Stomach (tissue), 9 donors: ENCODE measurements around the gene MYCBPAP. TPM values are rescaled to one million over a fixed set of nuclear protein-coding genes. Genes with fewer than 3 reads are reported as not detected.

Experiments
- DNase-seq, 2 donors: peaks; one replicate each; pipeline versions ENCODE4 v3.0.0 to v3.0.0-alpha.2; 2013 to 2019
- H3K27ac ChIP-seq, 5 donors: fragments of 200-600 bp in 4 of 5; sonication (generic) in 4 of 5; one replicate each; pipeline ENCODE4 v1.5.1; 2013 to 2019; ENCODE audit warnings: mild to moderate bottlenecking in 1 of 5, moderate library complexity in 1 of 5
- H3K27me3 ChIP-seq, 3 donors: fragments of 200-600 bp; sonication (generic); one replicate each; pipeline ENCODE4 v1.5.1; 2017 to 2019; ENCODE audit warnings: mixed run types in 1 of 3
- H3K36me3 ChIP-seq, 4 donors: fragments of 200-600 bp; sonication (generic); 1 replicate in 3 of 4; 2 replicates in 1 of 4; pipeline ENCODE4 v1.5.1; 2016 to 2019
- H3K4me1 ChIP-seq, 4 donors: fragments of 200-600 bp; sonication (generic); one replicate each; pipeline ENCODE4 v1.5.1; 2016 to 2019
- H3K4me3 ChIP-seq, 4 donors: fragments of 200-600 bp; sonication (generic) in 3 of 4; one replicate each; pipeline ENCODE4 v1.5.1; 2016 to 2019; ENCODE audit warnings: mild to moderate bottlenecking in 1 of 4
- H3K9me3 ChIP-seq, 4 donors: fragments of 200-600 bp; sonication (generic); one replicate each; pipeline ENCODE4 v1.5.1; 2016 to 2019
- CTCF ChIP-seq, 7 experiments: fragments of 450-650 bp in 4 of 7; fragments of 200-600 bp in 3 of 7; sonication (generic) in 3 of 7; IDR thresholded peaks; one replicate each; pipeline ENCODE4 v1.5.1; 2016 to 2019; ENCODE audit warnings: antibody characterized with exemption in 7 of 7, control low read depth in 2 of 7, mild to moderate bottlenecking in 1 of 7
- EP300 ChIP-seq: sonication (generic); formaldehyde crosslinking; IDR thresholded peaks from one replicate; pipeline ENCODE4 v1.6.1; 2017; ENCODE audit warnings: antibody characterized with exemption
- POLR2A ChIP-seq, 4 donors: fragments of 450-650 bp; IDR thresholded peaks; one replicate each; pipeline ENCODE4 v1.6.1; 2016; ENCODE audit warnings: antibody characterized with exemption in 4 of 4, control low read depth in 2 of 4, mild to moderate bottlenecking in 1 of 4, moderate library complexity in 1 of 4
- POLR2AphosphoS5 ChIP-seq, 3 donors: sonication (generic); formaldehyde crosslinking; IDR thresholded peaks; one replicate each; pipeline ENCODE4 v1.6.1; 2016; ENCODE audit warnings: antibody characterized with exemption in 3 of 3
- WGBS, 5 donors: extraction: QIAGEN DNeasy Blood & Tissue Kit in 3 of 5; methylation state at CpG; one replicate each; pipeline versions ENCODE4 v1.1.5 to v1.1.7; 2013 to 2018; 5-methylcytosine and 5-hydroxymethylcytosine counted together
- intact Hi-C: fragments of 100-400 bp; cut with DNase I; formaldehyde crosslinking; loops from one replicate; pipeline ENCODE4 v1.15.1; 2023; ENCODE audit warnings: low total_unique reads
- polyA plus RNA-seq, 3 donors: library from polyadenylated mRNA; stranded (reverse); fragments of 200-250 nt; gene quantifications; one replicate each; pipeline ENCODE4 v1.2.3, GENCODE V29; 2013
- total RNA-seq, 5 donors: library from RNA; depleted of rRNA; stranded (reverse); fragments of >200 nt; gene quantifications; one replicate each; pipeline versions ENCODE4 v1.1.0 to v1.2.3, GENCODE V29; 2014 to 2016
- donor health status: healthy with polysubstance abuse.
- donor health status: Bipolar disorder and iron deficiency.
- donor health status: healthy.

Gene MYCBPAP
- total and polyA plus RNA-seq, 8 donors = 0.25 to 2.7 (median 1.1) TPM; not detected in 3

DNA sequence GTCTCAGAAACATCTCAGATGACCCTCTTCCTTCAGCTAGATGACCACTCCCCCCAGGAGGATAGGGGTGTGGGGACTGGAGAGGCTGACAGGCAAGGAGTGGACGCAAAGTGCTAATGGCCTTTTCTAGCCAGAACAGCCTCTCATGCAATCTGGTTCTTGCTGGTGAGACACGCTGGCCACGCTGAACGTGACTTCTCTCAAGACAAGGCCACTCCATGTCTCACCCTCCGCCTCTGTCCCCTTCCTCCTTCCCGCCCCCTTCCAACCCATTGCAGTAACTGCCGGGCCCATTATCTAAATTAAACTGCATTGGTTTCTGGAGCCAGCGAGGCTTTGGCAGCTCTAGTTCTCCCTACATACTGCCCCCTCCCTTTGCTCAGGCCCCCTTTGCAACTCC lies 61.8 kb downstream of the MYCBPAP start:
- no peak for DNase-seq
- no peaks in the 10 kb centered on the region for H3K36me3 ChIP-seq
- H3K27ac ChIP-seq = no peak overlapping the region
- no peaks in the 10 kb centered on the region for H3K9me3 ChIP-seq
- WGBS, 5 donors = 78 to 86% (median 85%) methylated on average over 8 of the region's 8 CpGs
- peaks cover 0 to 31% (median under 1%) of the 10 kb centered on the region in 3 donors for H3K27me3 ChIP-seq
- intact Hi-C loops = no loop called here
- TF ChIP-seq EP300 (no peak), POLR2A (IDR thresholded peaks at IDR 0.05) (no peak), POLR2AphosphoS5 (IDR thresholded peaks at IDR 0.05) (no peak), CTCF (IDR thresholded peaks at IDR 0.05) (no peak)
- peaks cover 6 to 10% (median 9%) of the 10 kb centered on the region in 4 donors for H3K4me1 ChIP-seq
- H3K4me3 ChIP-seq = no peak overlapping the region

DNA sequence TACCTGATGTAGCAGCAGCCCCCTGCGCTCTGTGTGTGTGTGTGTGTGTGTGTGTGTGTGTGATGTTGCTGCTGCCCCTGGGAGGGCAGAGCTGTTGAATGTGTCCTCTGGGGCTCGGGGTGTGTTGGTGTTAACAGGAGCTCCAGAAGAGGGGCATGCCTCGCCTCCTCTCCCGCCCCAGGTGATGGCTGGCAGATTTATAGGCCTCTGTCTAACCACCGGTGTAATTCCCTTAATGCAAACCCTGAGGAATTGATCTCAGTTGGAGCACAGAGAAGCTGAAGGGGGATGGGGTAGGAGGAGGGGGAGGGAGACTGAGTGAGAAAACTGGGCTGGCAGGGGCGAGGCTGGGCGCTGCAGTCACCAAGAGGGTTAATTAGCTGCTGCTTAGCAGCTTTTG lies 62.3 kb downstream of the MYCBPAP start:
- Histone ChIP-seq H3K27me3 (peaks cover 0 to 26% (median 0%) of the 10 kb centered on the region in 3 donors), H3K36me3 (no peaks in the 10 kb centered on the region), H3K4me1 (peaks cover 1 to 5% (median 4%) of the 10 kb centered on the region in 4 donors), H3K9me3 (no peaks in the 10 kb centered on the region), H3K27ac (no peak overlapping the region), H3K4me3 (no peak overlapping the region)
- no peak for DNase-seq
- WGBS, 5 donors = 81 to 89% (median 86%) methylated on average over 6 to 7 of the region's 7 CpGs
- TF ChIP-seq EP300 = no peak
- no peak for TF ChIP-seq POLR2AphosphoS5 (IDR thresholded peaks at IDR 0.05)
- no peak for TF ChIP-seq CTCF (IDR thresholded peaks at IDR 0.05)
- TF ChIP-seq POLR2A (IDR thresholded peaks at IDR 0.05) = no peak
- intact Hi-C loops = no loop called here

DNA sequence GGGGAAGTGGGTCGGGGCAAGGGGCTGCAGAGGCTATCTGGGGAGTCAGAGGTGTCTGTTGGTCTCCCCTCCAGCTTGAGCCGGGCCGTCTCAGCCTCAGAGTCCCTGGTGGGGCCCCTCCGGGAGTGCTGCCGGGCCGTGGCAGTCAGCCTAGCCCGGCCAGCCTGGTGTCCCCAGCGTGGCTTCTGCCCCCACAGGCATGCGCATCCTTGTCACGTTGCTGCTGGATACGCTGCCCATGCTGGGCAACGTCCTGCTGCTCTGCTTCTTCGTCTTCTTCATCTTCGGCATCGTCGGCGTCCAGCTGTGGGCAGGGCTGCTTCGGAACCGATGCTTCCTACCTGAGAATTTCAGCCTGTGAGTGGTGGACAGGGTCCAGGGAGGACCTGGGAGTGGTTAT lies 63.4 kb downstream of the MYCBPAP start:
- Histone ChIP-seq H3K4me1 (no peaks in the 10 kb centered on the region), H3K4me3 (no peak overlapping the region), H3K27me3 (peaks cover 0 to 14% (median 0%) of the 10 kb centered on the region in 3 donors), H3K36me3 (no peaks in the 10 kb centered on the region), H3K27ac (no peak overlapping the region), H3K9me3 (no peaks in the 10 kb centered on the region)
- intact Hi-C loops = no loop called here
- no peak for DNase-seq
- WGBS, 5 donors = 83 to 90% (median 86%) methylated on average over 14 to 19 of the region's 19 CpGs
- TF ChIP-seq EP300 = no peak
- TF ChIP-seq POLR2A (IDR thresholded peaks at IDR 0.05) = no peak
- no peak for TF ChIP-seq POLR2AphosphoS5 (IDR thresholded peaks at IDR 0.05)
- no peak for TF ChIP-seq CTCF (IDR thresholded peaks at IDR 0.05)

- Histone ChIP-seq H3K27ac (no peak overlapping the region), H3K9me3 (no peaks in the 10 kb centered on the region), H3K36me3 (no peaks in the 10 kb centered on the region), H3K4me3 (no peak overlapping the region), H3K4me1 (no peaks in the 10 kb centered on the region), H3K27me3 (peaks cover 0 to 6% (median 0%) of the 10 kb centered on the region in 3 donors)
- no peak for DNase-seq
- TF ChIP-seq POLR2AphosphoS5 (IDR thresholded peaks at IDR 0.05) = no peak
- no peak for TF ChIP-seq CTCF (IDR thresholded peaks at IDR 0.05)
- no peak for TF ChIP-seq EP300
- TF ChIP-seq POLR2A (IDR thresholded peaks at IDR 0.05) = no peak
- 94 to 100% (median 95%) methylated on average over 9 to 20 of the region's 20 CpGs for WGBS, 5 donors
- intact Hi-C loops = no loop called here
Observed at GRCh38 chr17:50572541-50572940, 64.3 kb downstream of the MYCBPAP start.
